ENCODE data around the gene ELOVL7.
"Not testable (repeated sequence)": the region's sequence is repeated elsewhere in the genome, so short reads cannot be mapped to it uniquely, and the experiment has no call there.

Gene ELOVL7

GRCh38 chr5:60797482-60798153 is 46.5 kb downstream of the ELOVL7 start:
- no peak for TF ChIP-seq CTCF (IDR thresholded peaks at IDR 0.05; ENCODE audit: insufficient read depth, low read length, poor library complexity, severe bottlenecking)
- TF ChIP-seq EZH2phosphoT487 (conservative IDR thresholded peaks at IDR 0.05; ENCODE audit: low read length) = no peak

GRCh38 chr5:60795424-60795950 is 48.6 kb downstream of the ELOVL7 start:
- not testable (repeated sequence) for H3K79me2 ChIP-seq (ENCODE audit: insufficient read depth, low read length); H3K27me3 ChIP-seq (ENCODE audit: low read length); H3K36me3 ChIP-seq (ENCODE audit: low read length); H3K9ac ChIP-seq (ENCODE audit: low read length); H3K9me2 ChIP-seq (replicated peaks; ENCODE audit: insufficient read depth, low read length); H3K4me2 ChIP-seq (ENCODE audit: low read depth, low read length, poor library complexity, severe bottlenecking); H3K9me3 ChIP-seq (ENCODE audit: insufficient read depth, low read length); H3K4me3 ChIP-seq (ENCODE audit: insufficient read depth, low read length, poor library complexity, severe bottlenecking); H2AFZ ChIP-seq (ENCODE audit: low read depth, low read length, severe bottlenecking); H3F3A ChIP-seq (ENCODE audit: insufficient read depth); H3K27ac ChIP-seq (ENCODE audit: low read depth, low read length); H4K20me1 ChIP-seq (ENCODE audit: low read depth, low read length)

More at GRCh38 chr5:60797482-60798153, 46.5 kb downstream of the ELOVL7 start:
- Histone ChIP-seq H3K9me2 (replicated peaks; ENCODE audit: insufficient read depth, low read length) (no peaks in the 10 kb centered on the region), H3F3A (ENCODE audit: insufficient read depth) (no peaks in the 10 kb centered on the region), H3K27ac (ENCODE audit: low read depth, low read length) (no peak overlapping the region), H3K4me2 (ENCODE audit: low read depth, low read length, poor library complexity, severe bottlenecking) (no peak overlapping the region), H3K79me2 (ENCODE audit: insufficient read depth, low read length) (no peaks in the 10 kb centered on the region), H4K20me1 (ENCODE audit: low read depth, low read length) (no peaks in the 10 kb centered on the region), H3K27me3 (ENCODE audit: low read length) (no peaks in the 10 kb centered on the region), H3K9me3 (ENCODE audit: insufficient read depth, low read length) (no peaks in the 10 kb centered on the region), H3K9ac (ENCODE audit: low read length) (no peak overlapping the region), H2AFZ (ENCODE audit: low read depth, low read length, severe bottlenecking) (no peak overlapping the region), H3K36me3 (ENCODE audit: low read length) (no peaks in the 10 kb centered on the region), H3K4me3 (ENCODE audit: insufficient read depth, low read length, poor library complexity, severe bottlenecking) (no peak overlapping the region)

GRCh38 chr5:60794691-60795090 is 49.4 kb downstream of the ELOVL7 start:
- no peaks in the 10 kb centered on the region for H3K9me3 ChIP-seq (ENCODE audit: insufficient read depth, low read length)
- H3K79me2 ChIP-seq (ENCODE audit: insufficient read depth, low read length) = no peaks in the 10 kb centered on the region
- TF ChIP-seq EZH2phosphoT487 (conservative IDR thresholded peaks at IDR 0.05; ENCODE audit: low read length) (no peak), CTCF (IDR thresholded peaks at IDR 0.05; ENCODE audit: insufficient read depth, low read length, poor library complexity, severe bottlenecking) (no peak)
- no peaks in the 10 kb centered on the region for H3K27me3 ChIP-seq (ENCODE audit: low read length)
- no peak overlapping the region for H3K27ac ChIP-seq (ENCODE audit: low read depth, low read length)
- no peaks in the 10 kb centered on the region for H4K20me1 ChIP-seq (ENCODE audit: low read depth, low read length)
- no peaks in the 10 kb centered on the region for H3K9me2 ChIP-seq (replicated peaks; ENCODE audit: insufficient read depth, low read length)
- H3K9ac ChIP-seq (ENCODE audit: low read length) = no peak overlapping the region
- no peak overlapping the region for H3K4me2 ChIP-seq (ENCODE audit: low read depth, low read length, poor library complexity, severe bottlenecking)
- no peak overlapping the region for H2AFZ ChIP-seq (ENCODE audit: low read depth, low read length, severe bottlenecking)
- H3F3A ChIP-seq (ENCODE audit: insufficient read depth) = no peaks in the 10 kb centered on the region
- no peaks in the 10 kb centered on the region for H3K36me3 ChIP-seq (ENCODE audit: low read length)
- H3K4me3 ChIP-seq (ENCODE audit: insufficient read depth, low read length, poor library complexity, severe bottlenecking) = no peak overlapping the region

GRCh38 chr5:60792438-60792837 is 51.6 kb downstream of the ELOVL7 start:
- H3K36me3 ChIP-seq (ENCODE audit: low read length) = no peaks in the 10 kb centered on the region
- TF ChIP-seq CTCF (IDR thresholded peaks at IDR 0.05; ENCODE audit: insufficient read depth, low read length, poor library complexity, severe bottlenecking) (no peak), EZH2phosphoT487 (conservative IDR thresholded peaks at IDR 0.05; ENCODE audit: low read length) (no peak)
- H3K4me3 ChIP-seq (ENCODE audit: insufficient read depth, low read length, poor library complexity, severe bottlenecking) = no peak overlapping the region

More at GRCh38 chr5:60792438-60792837, 51.6 kb downstream of the ELOVL7 start:
- Histone ChIP-seq H3K27me3 (ENCODE audit: low read length) (no peaks in the 10 kb centered on the region), H3F3A (ENCODE audit: insufficient read depth) (no peaks in the 10 kb centered on the region), H3K9me2 (replicated peaks; ENCODE audit: insufficient read depth, low read length) (no peaks in the 10 kb centered on the region), H2AFZ (ENCODE audit: low read depth, low read length, severe bottlenecking) (no peak overlapping the region), H3K27ac (ENCODE audit: low read depth, low read length) (no peak overlapping the region), H3K9ac (ENCODE audit: low read length) (no peak overlapping the region), H3K79me2 (ENCODE audit: insufficient read depth, low read length) (no peaks in the 10 kb centered on the region), H3K9me3 (ENCODE audit: insufficient read depth, low read length) (no peaks in the 10 kb centered on the region), H4K20me1 (ENCODE audit: low read depth, low read length) (no peaks in the 10 kb centered on the region), H3K4me2 (ENCODE audit: low read depth, low read length, poor library complexity, severe bottlenecking) (no peak overlapping the region)
